K562 (cell line): ENCODE measurements around the gene DCAKD. TPM values are rescaled to one million over a fixed set of nuclear protein-coding genes. Genes with fewer than 3 reads are reported as not detected.

Experiments used
- ARID3B ChIP-seq: fragments of 250-450 bp; sonication (Bioruptor Pico); IDR thresholded peaks from 2 replicates; pipeline ENCODE4 v1.4.0; 2020; ENCODE audit warnings: borderline replicate concordance
- CBX5 ChIP-seq: IDR thresholded peaks from 2 replicates; pipeline ENCODE4 v1.6.1; 2014; ENCODE audit warnings: low read depth, borderline replicate concordance
- GATAD2B ChIP-seq: fragments of 450-650 bp; IDR thresholded peaks from 2 replicates; pipeline ENCODE4 v1.6.1; 2017; ENCODE audit warnings: mild to moderate bottlenecking, borderline replicate concordance
- HNRNPK ChIP-seq: fragments of 200-400 bp; formaldehyde crosslinking; IDR thresholded peaks from one replicate; pipeline ENCODE4 v1.6.1; 2018; ENCODE audit warnings: mild to moderate bottlenecking, low read depth, low read length; ENCODE audit not compliant: poor library complexity, severe bottlenecking
- KDM1A ChIP-seq, 2 experiments: fragments of 450-650 bp; IDR thresholded peaks; 2 replicates each; pipeline ENCODE4 v1.6.1; 2016; ENCODE audit warnings: mild to moderate bottlenecking in 2 of 2
- KHSRP ChIP-seq: fragments of 450-650 bp; IDR thresholded peaks from 2 replicates; pipeline ENCODE4 v1.6.1; 2017
- KLF1 ChIP-seq: fragments of 450-650 bp; IDR thresholded peaks from 2 replicates; pipeline ENCODE4 v1.6.1; 2016; ENCODE audit warnings: missing genetic modification characterization, missing compliant biosample characterization
- KLF13 ChIP-seq: fragments of 450-650 bp; IDR thresholded peaks from 2 replicates; pipeline ENCODE4 v1.6.1; 2016; ENCODE audit warnings: missing genetic modification characterization, low read depth, mild to moderate bottlenecking, missing compliant biosample characterization, moderate library complexity, borderline replicate concordance
- KLF6 ChIP-seq: fragments of 250-450 bp; sonication (Bioruptor Pico); IDR thresholded peaks from 2 replicates; pipeline ENCODE4 v1.4.0; 2020; ENCODE audit warnings: mild to moderate bottlenecking, moderate library complexity, borderline replicate concordance
- MLLT1 ChIP-seq, 2 experiments: fragments of 450-650 bp; IDR thresholded peaks; 2 replicates each; pipeline ENCODE4 v1.6.1; 2016
- SP1 ChIP-seq: sonication (generic); formaldehyde crosslinking; IDR thresholded peaks from 2 replicates; pipeline ENCODE4 v1.8.1; 2022; ENCODE audit warnings: mild to moderate bottlenecking, missing genetic modification reagents
- SRSF3 ChIP-seq: fragments of 200-400 bp; formaldehyde crosslinking; IDR thresholded peaks from 2 replicates; pipeline ENCODE4 v1.6.1; 2016; ENCODE audit warnings: mild to moderate bottlenecking, low read length, moderate library complexity; ENCODE audit not compliant: insufficient read depth
- TFAP4 ChIP-seq: sonication (generic); formaldehyde crosslinking; IDR thresholded peaks from 2 replicates; pipeline ENCODE4 v1.8.0; 2022; ENCODE audit warnings: missing genetic modification reagents, mild to moderate bottlenecking, moderate library complexity, borderline replicate concordance
- ZNF318 ChIP-seq, 2 experiments: fragments of 450-650 bp; IDR thresholded peaks; 2 replicates each; pipeline ENCODE4 v1.6.1; 2016; ENCODE audit warnings: mild to moderate bottlenecking in 2 of 2, borderline replicate concordance in 1 of 2, low read depth in 1 of 2, moderate library complexity in 1 of 2
- polyA plus RNA-seq, 8 experiments: library from polyadenylated mRNA; depleted of rRNA in 4 of 8; stranded (reverse) in 5 of 8; unstranded in 3 of 8; fragments of >200 nt; fragmentation: Nextera tagmentation in 2 of 8; fragmentation: Illumina TruSeq in 1 of 8; extraction: Ambion mirVana in 2 of 8; extraction: Trizol in 1 of 8; gene quantifications; 2 replicates each; pipeline versions ENCODE4 v1.2.1 to v1.2.3, GENCODE V29; 2011 to 2014; ENCODE audit warnings: inconsistent platforms in 1 of 8, missing spikeins in 1 of 8
- total RNA-seq, 7 experiments: library from RNA; depleted of rRNA in 6 of 7; stranded (reverse); fragments of >200 nt in 6 of 7; fragmentation: Illumina TruSeq in 2 of 7; extraction: Trizol in 2 of 7; gene quantifications; 2 replicates each; pipeline versions ENCODE4 v1.2.1 to v1.2.3, GENCODE V29; 2011 to 2021; ENCODE audit warnings: low replicate concordance in 1 of 7

Gene DCAKD
- total and polyA plus RNA-seq, 9 of the 15 experiments (the other 6 are each of a cell fraction or from before 2014, with no cell fraction given): 7.9 to 35.5 (median 21.4) TPM

GRCh38 chr17:45060797-45061605 is 9.6 kb upstream of the DCAKD start, which contains the start of gene NMT1 (continued):
- no peak for TF ChIP-seq ZNF318 (IDR thresholded peaks at IDR 0.05; ENCODE audit: borderline replicate concordance in 1 of 2, low read depth in 1 of 2)
- no peak for TF ChIP-seq CBX5
- TF ChIP-seq KLF1 (tag): no peak
- no peak for TF ChIP-seq KDM1A (IDR thresholded peaks at IDR 0.05)
- TF ChIP-seq KLF13: 0 out of 2 replicates have a peak, but pooled peaks have one; percentile 18
- TF ChIP-seq SRSF3: no peak
- TF ChIP-seq KHSRP: no peak
- TF ChIP-seq HNRNPK: no peak
- peak; percentile 72; the same call in 1 of the 2 replicates for TF ChIP-seq KLF6 (CRISPR knock-in tag)
- TF ChIP-seq MLLT1 (IDR thresholded peaks at IDR 0.05): no peak
- TF ChIP-seq ARID3B (CRISPR knock-in tag): 0 out of 2 replicates have a peak, but pooled peaks have one; percentile 82
- no peak; the same call in 1 of the 2 replicates for TF ChIP-seq GATAD2B
- TF ChIP-seq SP1 (CRISPR knock-in tag): peak; percentile 92
- TF ChIP-seq TFAP4 (CRISPR knock-in tag): peak; percentile 75
